ENCODE measurements around the gene THAP3. TPM values are rescaled to one million over a fixed set of nuclear protein-coding genes. Genes with fewer than 3 reads are reported as not detected.

THAP3 gene
- total RNA-seq, 1 donor from 2014 or later = 26.1 TPM

GRCh38 chr1:6601923-6602668, 22.6 kb upstream of the THAP3 start:
- no peak overlapping the region for H3K27ac Mint-ChIP-seq (ENCODE audit: unreplicated experiment)
- peaks cover 35% of the 10 kb centered on the region for H3K4me1 Mint-ChIP-seq
- peak overlapping the region; percentile 91 for H3K4me3 Mint-ChIP-seq
- no peak for TF ChIP-seq CTCF (conservative IDR thresholded peaks at IDR 0.05)
- H3K27me3 Mint-ChIP-seq (ENCODE audit: low read depth) = peaks cover 3% of the 10 kb centered on the region
- no peaks in the 10 kb centered on the region for H3K9me3 Mint-ChIP-seq
- DNase-seq (ENCODE audit: low read depth, low spot score) = no peak
- H3K36me3 Mint-ChIP-seq (ENCODE audit: low read depth) = no peaks in the 10 kb centered on the region

- H3K27me3 Mint-ChIP-seq (ENCODE audit: low read depth) = peaks cover 3% of the 10 kb centered on the region
- peak within 1 kb of the TSS; percentile 98 for H3K27ac Mint-ChIP-seq (ENCODE audit: unreplicated experiment)
- TF ChIP-seq CTCF (conservative IDR thresholded peaks at IDR 0.05) = no peak
- peak; percentile 73 for DNase-seq (ENCODE audit: low read depth, low spot score)
- H3K9me3 Mint-ChIP-seq = no peaks in the 10 kb centered on the region
- peak within 1 kb of the TSS; percentile 91 for H3K4me3 Mint-ChIP-seq
- peaks cover 35% of the 10 kb centered on the region for H3K4me1 Mint-ChIP-seq
- H3K36me3 Mint-ChIP-seq (ENCODE audit: low read depth) = no peaks in the 10 kb centered on the region
Measured at GRCh38 chr1:6602669-6603237, 21.9 kb upstream of the THAP3 start, which contains the start of gene KLHL21. TSS of gene KLHL21 (minus strand) at chr1:6602869. CDS start at chr1:6602817, 52 bp downstream.

- Mint-ChIP-seq H3K9me3 (no peaks in the 10 kb centered on the region), H3K4me1 (peaks cover 35% of the 10 kb centered on the region), H3K36me3 (ENCODE audit: low read depth) (no peaks in the 10 kb centered on the region), H3K27me3 (ENCODE audit: low read depth) (peaks cover 3% of the 10 kb centered on the region), H3K4me3 (peak overlapping the region; percentile 89), H3K27ac (ENCODE audit: unreplicated experiment) (peak overlapping the region; percentile 98)
- TF ChIP-seq CTCF (conservative IDR thresholded peaks at IDR 0.05) = no peak
- peak; percentile 56 for DNase-seq (ENCODE audit: low read depth, low spot score)
Measured at GRCh38 chr1:6603238-6603914, 21.3 kb upstream of the THAP3 start.

- Mint-ChIP-seq H3K36me3 (ENCODE audit: low read depth) (no peaks in the 10 kb centered on the region), H3K4me1 (peaks cover 35% of the 10 kb centered on the region), H3K27ac (ENCODE audit: unreplicated experiment) (peak overlapping the region; percentile 98), H3K27me3 (ENCODE audit: low read depth) (peaks cover 3% of the 10 kb centered on the region), H3K9me3 (no peaks in the 10 kb centered on the region), H3K4me3 (peak overlapping the region; percentile 89)
- peak; percentile 48 for TF ChIP-seq CTCF (conservative IDR thresholded peaks at IDR 0.05)
- no peak for DNase-seq (ENCODE audit: low read depth, low spot score)
Measured at GRCh38 chr1:6603915-6604558, 20.6 kb upstream of the THAP3 start.

- Mint-ChIP-seq H3K27me3 (ENCODE audit: low read depth) (no peaks in the 10 kb centered on the region), H3K9me3 (no peaks in the 10 kb centered on the region), H3K27ac (ENCODE audit: unreplicated experiment) (peak overlapping the region; percentile 72)
Measured at GRCh38 chr1:6612641-6613360, 11.9 kb upstream of the THAP3 start.

More at GRCh38 chr1:6612641-6613360, 11.9 kb upstream of the THAP3 start:
- H3K4me3 Mint-ChIP-seq = peak overlapping the region; percentile 94
- H3K4me1 Mint-ChIP-seq = peaks cover 35% of the 10 kb centered on the region
- peak; percentile 37 for DNase-seq (ENCODE audit: low read depth, low spot score)
- no peak for TF ChIP-seq CTCF (conservative IDR thresholded peaks at IDR 0.05)
- no peaks in the 10 kb centered on the region for H3K36me3 Mint-ChIP-seq (ENCODE audit: low read depth)
